HepG2 (cell line): Measurements from ENCODE around the gene ARAP1. TPM values are rescaled to one million over a fixed set of nuclear protein-coding genes. Genes with fewer than 3 reads are reported as not detected.
A peak's percentile ranks its signal among the peaks of the same experiment; 100 is the strongest.

Experiments used
- ATAC-seq: fragments of 200-7000 bp; cut with Tn5 transposase; 3 replicates; pipeline ENCODE4 v1.9.1; 2020; ENCODE audit warnings: mild to moderate bottlenecking, moderate library complexity
- BruUV-seq: library from RNA; stranded (reverse); fragments of 400-500 nt; replicated peaks from 2 replicates; lab custom pipeline; 2021; lab: Mats Ljungman, UMichigan
- CTCF ChIA-PET: fragments of 300-600 bp; formaldehyde crosslinking; extraction: SDS; loops from one replicate; lab custom pipeline; 2021; ENCODE audit warnings: low total read pairs, inconsistent platforms, low intra/inter-chr PET ratio; lab: Yijun Ruan, JAX
- POLR2A ChIA-PET: fragments of 350-600 bp; sonication (Branson Sonifier 250); formaldehyde crosslinking; loops from one replicate; lab custom pipeline; 2020; ENCODE audit warnings: antibody characterized with exemption, inconsistent platforms; lab: Yijun Ruan, JAX
- DNase-seq: peaks from one replicate; pipeline ENCODE4 v3.0.0-alpha.2; 2015; ENCODE audit warnings: low spot score
- FAIRE-seq: peaks from 3 replicates; lab custom pipeline; 2011; peaks lifted over from hg19 to GRCh38; lab: Jason Lieb, UNC
- H2AFZ ChIP-seq: one replicate; pipeline ENCODE4 v1.6.1; 2011; ENCODE audit warnings: low read length, inconsistent platforms
- H3K27ac ChIP-seq: fragments of 300-600 bp; 3 replicates; pipeline ENCODE4 v1.8.0; 2011; ENCODE audit warnings: mixed run types, mild to moderate bottlenecking, mixed read lengths, low read length, inconsistent platforms; ENCODE audit not compliant: insufficient read depth; ENCODE audit errors: extremely low read length
- H3K27me3 ChIP-seq, 2 experiments: fragments of 200-600 bp in 1 of 2; 2 replicates in 1 of 2; 3 replicates in 1 of 2; pipeline versions ENCODE4 v1.6.0 to v1.8.0; 2011; ENCODE audit warnings: low read length in 2 of 2, mild to moderate bottlenecking in 2 of 2, moderate library complexity in 2 of 2, inconsistent platforms in 1 of 2; ENCODE audit not compliant: insufficient read depth in 2 of 2, control insufficient read depth in 1 of 2
- H3K36me3 ChIP-seq, 2 experiments: fragments of 200-600 bp in 1 of 2; replicated peaks in 1 of 2; 2 replicates in 1 of 2; 3 replicates in 1 of 2; pipeline versions ENCODE4 v1.5.1 to v1.8.0; 2011; ENCODE audit warnings: low read length in 2 of 2, inconsistent platforms in 1 of 2; ENCODE audit not compliant: insufficient read depth in 2 of 2, control insufficient read depth in 1 of 2
- H3K4me1 ChIP-seq: 2 replicates; pipeline ENCODE4 v1.5.1; 2012; ENCODE audit warnings: low read length, inconsistent platforms; ENCODE audit not compliant: insufficient read depth
- H3K4me2 ChIP-seq: 2 replicates; pipeline ENCODE4 v1.6.0; 2011; ENCODE audit warnings: low read depth, low read length, inconsistent platforms
- H3K4me3 ChIP-seq, 3 experiments: fragments of 200-600 bp in 1 of 3; sonication (generic), shearing (Covaris generic) in 1 of 3; replicated peaks in 1 of 3; 2 replicates each; pipeline ENCODE4 v1.5.1; 2011 to 2016; ENCODE audit warnings: low read length in 3 of 3, inconsistent platforms in 2 of 3, low read depth in 2 of 3, mild to moderate bottlenecking in 2 of 3, control low read depth in 1 of 3, mixed read lengths in 1 of 3; ENCODE audit not compliant: insufficient read depth in 1 of 3
- H3K79me2 ChIP-seq: one replicate; pipeline ENCODE4 v1.6.1; 2011; ENCODE audit warnings: low read length, inconsistent platforms; ENCODE audit not compliant: insufficient read depth
- H3K9ac ChIP-seq: 2 replicates; pipeline ENCODE4 v1.6.0; 2011; ENCODE audit warnings: mild to moderate bottlenecking, low read depth, low read length, inconsistent platforms; ENCODE audit not compliant: insufficient read depth
- H3K9me3 ChIP-seq: 2 replicates; pipeline ENCODE4 v1.5.1; 2012; ENCODE audit warnings: mild to moderate bottlenecking, low read length
- H4K20me1 ChIP-seq: 2 replicates; pipeline ENCODE4 v1.6.0; 2011; ENCODE audit warnings: inconsistent platforms, mild to moderate bottlenecking, low read length, moderate library complexity; ENCODE audit not compliant: insufficient read depth
- HOMEZ ChIP-seq: IDR thresholded peaks from 2 replicates; pipeline ENCODE4 v1.6.1; 2016; ENCODE audit warnings: low read depth
- KDM6A ChIP-seq: IDR thresholded peaks from 2 replicates; pipeline ENCODE4 v1.6.1; 2016; ENCODE audit warnings: low read depth
- KMT2A ChIP-seq: sonication (generic); formaldehyde crosslinking; IDR thresholded peaks from 2 replicates; pipeline ENCODE4 v1.4.0; 2020; ENCODE audit warnings: missing genetic modification reagents
- PRMT3 ChIP-seq: sonication (generic); formaldehyde crosslinking; IDR thresholded peaks from 2 replicates; pipeline ENCODE4 v1.8.1; 2022; ENCODE audit warnings: low read depth, mild to moderate bottlenecking, moderate library complexity, missing genetic modification reagents, borderline replicate concordance
- ZNF501 ChIP-seq: sonication (generic); formaldehyde crosslinking; IDR thresholded peaks from 2 replicates; pipeline ENCODE4 v1.5.1; 2020; ENCODE audit warnings: mild to moderate bottlenecking, moderate library complexity, missing genetic modification reagents
- ZNF510 ChIP-seq: sonication (generic); formaldehyde crosslinking; IDR thresholded peaks from 2 replicates; pipeline ENCODE4 v1.4.0; 2020; ENCODE audit warnings: low read depth, mild to moderate bottlenecking, missing genetic modification reagents
- ZNF543 ChIP-seq: sonication (generic); formaldehyde crosslinking; IDR thresholded peaks from 2 replicates; pipeline ENCODE4 v1.4.0; 2020; ENCODE audit warnings: mild to moderate bottlenecking, missing genetic modification reagents
- ZNF703 ChIP-seq: sonication (generic); formaldehyde crosslinking; IDR thresholded peaks from 2 replicates; pipeline ENCODE4 v1.5.1; 2020; ENCODE audit warnings: missing genetic modification reagents, mild to moderate bottlenecking, moderate library complexity, borderline replicate concordance
- WGBS: methylation state at CpG from one replicate; pipeline ENCODE4 v1.1.6; 2017; ENCODE audit warnings: low lambda C conversion rate; 5-methylcytosine and 5-hydroxymethylcytosine counted together
- in situ Hi-C: cut with HindIII; loops from 2 replicates; pipeline ENCODE4 v1.10.0; 2017; ENCODE audit warnings: low pct_unique_long_range_greater_than_20kb; ENCODE audit not compliant: extremely low pct_ligation_motif_present
- intact Hi-C: fragments of 100-400 bp; cut with micrococcal nuclease; formaldehyde crosslinking; loops from one replicate; pipeline ENCODE4 v1.10.0; 2022; ENCODE audit not compliant: unreplicated experiment
- polyA plus RNA-seq, 8 experiments: library from polyadenylated mRNA; depleted of rRNA in 3 of 8; stranded (reverse) in 7 of 8; unstranded in 1 of 8; fragments of >200 nt; fragmentation: Illumina TruSeq in 4 of 8; extraction: Trizol in 4 of 8; gene quantifications; 2 replicates each; pipeline versions ENCODE4 v1.2.1 to v1.2.3, GENCODE V29; 2011 to 2016; ENCODE audit warnings: low read depth in 4 of 8, missing spikeins in 1 of 8, mixed read lengths in 1 of 8; ENCODE audit not compliant: insufficient read depth in 1 of 8
- total RNA-seq, 5 experiments: library from RNA; depleted of rRNA; stranded (reverse); fragments of >200 nt; fragmentation: Illumina TruSeq; extraction: Trizol; gene quantifications; 2 replicates each; pipeline ENCODE4 v1.2.3, GENCODE V29; 2016; ENCODE audit warnings: low read depth in 1 of 5
- TF ChIP-seq, protein P1 (sequence below): sonication (generic); formaldehyde crosslinking; IDR thresholded peaks from 2 replicates; pipeline ENCODE4 v1.8.0; 2022; ENCODE audit warnings: missing genetic modification reagents, mild to moderate bottlenecking, borderline replicate concordance
- TF ChIP-seq, protein P2 (sequence below): sonication (generic); formaldehyde crosslinking; IDR thresholded peaks from 2 replicates; pipeline ENCODE4 v1.8.0; 2023; ENCODE audit warnings: mild to moderate bottlenecking, missing genetic modification reagents

The ARAP1 gene
- total and polyA plus RNA-seq, 2 of the 13 experiments (the other 11 are each of a cell fraction or from before 2014, with no cell fraction given) = 43.2 to 55.5 TPM

GRCh38 chr11:72776844-72777754 is 24.9 kb upstream of the ARAP1 start (continued):
- TF ChIP-seq HOMEZ (CRISPR knock-in tag) (no peak), ZNF703 (no peak), ZNF510 (CRISPR knock-in tag) (0 out of 2 replicates have a peak, but pooled peaks have one; percentile 7)
- TF ChIP-seq, all 625 proteins: peak for 37

DNA sequence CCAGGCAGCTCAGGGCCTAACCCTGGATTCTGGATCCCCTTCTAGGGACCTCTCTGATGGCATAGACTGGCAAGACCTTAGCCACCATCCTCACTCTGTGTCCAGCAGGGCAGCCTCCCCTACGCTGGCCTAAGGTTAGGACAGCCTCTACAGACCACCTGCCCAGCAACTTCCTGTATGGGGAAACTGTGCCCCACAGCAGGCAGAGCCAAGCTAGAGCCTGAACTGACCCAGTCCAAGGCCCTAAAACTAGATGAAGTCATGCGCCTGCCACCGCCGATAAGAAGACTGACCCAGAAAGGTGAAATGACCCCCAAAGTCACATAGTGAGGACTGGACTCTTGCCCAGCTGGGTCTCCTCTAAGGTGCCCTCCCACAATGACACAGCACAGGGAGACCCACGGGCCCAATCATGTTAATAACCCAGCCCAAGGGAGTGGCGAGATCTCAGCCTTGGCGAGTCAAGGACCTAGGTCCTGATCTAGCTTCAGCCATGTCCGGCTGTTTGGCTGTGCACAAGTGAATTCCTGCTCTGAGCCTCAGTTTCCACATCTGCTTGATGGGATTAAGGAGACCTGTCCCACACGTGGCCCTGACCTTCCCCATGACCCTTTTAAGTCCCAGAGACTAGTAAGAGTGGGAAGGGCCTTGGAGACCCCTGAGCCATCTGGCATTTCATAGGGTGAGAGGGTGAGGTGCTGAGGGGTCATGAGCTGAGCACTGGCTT is 24.1 kb upstream of the ARAP1 start:
- intact Hi-C loops (no loop called here), in situ Hi-C loops (no loop called here)
- ATAC-seq (no peak), FAIRE-seq (no peak), DNase-seq (no peak)
- H3K9ac ChIP-seq = no peak overlapping the region; the same call in 1 of the 2 replicates
- no peaks in the 10 kb centered on the region for H3K27me3 ChIP-seq
- ChIA-PET CTCF (no interaction called here), POLR2A (interaction anchor here (0.8 to 10.0 kb wide), 6 partner anchors 9 to 26 kb away, joined by 6 to 103 read pairs (median 40); partner anchors contain the start of gene STARD10)
- peaks cover 7% of the 10 kb centered on the region; the same call in 1 of the 2 replicates for H4K20me1 ChIP-seq
- peaks cover 92% of the 10 kb centered on the region for H3K4me1 ChIP-seq
- 93% methylated on average over 7 of the region's 9 CpGs for WGBS
- no peak overlapping the region for H2AFZ ChIP-seq
- TF ChIP-seq ZNF501 (CRISPR knock-in tag) (peak; percentile 2; the same call in 1 of the 2 replicates), KDM6A (CRISPR knock-in tag) (no peak), ZNF543 (CRISPR knock-in tag) (peak; percentile 6; the same call in 1 of the 2 replicates), KMT2A (0 out of 2 replicates have a peak, but pooled peaks have one; percentile 12), PRMT3 (CRISPR knock-in tag) (no peak)
- TF ChIP-seq, protein P1, sequence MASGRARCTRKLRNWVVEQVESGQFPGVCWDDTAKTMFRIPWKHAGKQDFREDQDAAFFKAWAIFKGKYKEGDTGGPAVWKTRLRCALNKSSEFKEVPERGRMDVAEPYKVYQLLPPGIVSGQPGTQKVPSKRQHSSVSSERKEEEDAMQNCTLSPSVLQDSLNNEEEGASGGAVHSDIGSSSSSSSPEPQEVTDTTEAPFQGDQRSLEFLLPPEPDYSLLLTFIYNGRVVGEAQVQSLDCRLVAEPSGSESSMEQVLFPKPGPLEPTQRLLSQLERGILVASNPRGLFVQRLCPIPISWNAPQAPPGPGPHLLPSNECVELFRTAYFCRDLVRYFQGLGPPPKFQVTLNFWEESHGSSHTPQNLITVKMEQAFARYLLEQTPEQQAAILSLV (CRISPR knock-in tag) = 0 out of 2 replicates have a peak, but pooled peaks have one; percentile 9
- TF ChIP-seq, protein P2, sequence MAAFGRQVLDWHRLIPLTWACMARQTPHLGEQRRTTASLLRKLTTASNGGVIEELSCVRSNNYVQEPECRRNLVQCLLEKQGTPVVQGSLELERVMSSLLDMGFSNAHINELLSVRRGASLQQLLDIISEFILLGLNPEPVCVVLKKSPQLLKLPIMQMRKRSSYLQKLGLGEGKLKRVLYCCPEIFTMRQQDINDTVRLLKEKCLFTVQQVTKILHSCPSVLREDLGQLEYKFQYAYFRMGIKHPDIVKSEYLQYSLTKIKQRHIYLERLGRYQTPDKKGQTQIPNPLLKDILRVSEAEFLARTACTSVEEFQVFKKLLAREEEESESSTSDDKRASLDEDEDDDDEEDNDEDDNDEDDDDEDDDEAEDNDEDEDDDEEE = 0 out of 2 replicates have a peak, but pooled peaks have one; percentile 4
- peak overlapping the region in 1 of 3 experiments; percentile 81; a peak in 1 of 6 replicates for H3K4me3 ChIP-seq
- H3K36me3 ChIP-seq = peaks cover 0 to 23% of the 10 kb centered on the region in 2 experiments; a peak in 4 of 5 replicates
- H3K9me3 ChIP-seq = no peaks in the 10 kb centered on the region
- peak overlapping the region; percentile 70 for H3K27ac ChIP-seq
- peak overlapping the region; percentile 90 for H3K4me2 ChIP-seq
- no TSS peak for BruUV-seq
- peaks cover 69% of the 10 kb centered on the region for H3K79me2 ChIP-seq
